ENCODE measurements around the gene IRF9. TPM values are rescaled to one million over a fixed set of nuclear protein-coding genes. Genes with fewer than 3 reads are reported as not detected.
A peak's percentile ranks its signal among the peaks of the same experiment; 100 is the strongest.

IRF9 gene
- total and polyA plus RNA-seq, 10 donors = 85.8 to 265 (median 156) TPM

DNA sequence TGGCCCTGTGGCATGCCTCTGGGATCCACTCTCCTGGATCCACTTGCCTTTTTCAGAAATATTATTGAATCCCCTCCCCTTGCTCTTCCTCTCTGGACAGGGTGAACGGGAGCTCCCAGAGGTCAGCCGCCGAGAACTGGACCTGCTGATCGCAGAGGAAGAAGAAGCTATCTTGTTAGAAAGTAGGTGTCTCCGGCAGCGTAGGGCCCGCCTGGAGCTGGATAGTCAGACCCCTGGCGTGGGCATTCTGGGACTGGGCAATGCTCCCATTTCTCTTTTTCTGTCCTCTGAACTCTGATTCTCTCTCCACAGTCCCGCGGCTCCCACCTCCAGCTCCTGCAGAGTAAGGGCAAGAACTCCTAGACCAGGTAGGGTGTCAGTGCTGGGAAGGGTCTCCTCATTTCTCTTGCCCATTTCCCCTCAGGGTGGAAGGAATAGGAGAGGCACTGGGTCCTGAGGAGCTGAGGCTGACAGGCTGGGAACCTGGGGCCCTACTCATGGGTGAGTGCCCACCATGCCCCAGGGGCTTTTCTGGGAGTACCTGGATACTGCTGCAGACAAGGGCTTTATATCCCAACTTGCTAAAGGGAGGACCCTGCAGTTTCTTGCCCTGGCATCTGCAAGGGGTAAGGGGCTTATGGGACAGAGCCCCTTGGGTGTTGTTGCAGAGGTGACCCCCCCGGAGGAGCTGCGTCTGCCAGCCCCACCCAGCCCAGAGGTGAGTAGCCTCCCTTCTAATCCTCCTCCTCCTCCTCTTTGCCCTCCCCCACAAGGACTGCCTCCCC lies 16.2 kb downstream of the IRF9 start:
- Histone ChIP-seq H3K27ac (no peak overlapping the region), H3K36me3 (peaks cover 2 to 100% (median 74%) of the 10 kb centered on the region in 6 donors), H3K27me3 (replicated peaks in 1 of 7) (no peaks in the 10 kb centered on the region), H3K9me3 (no peaks in the 10 kb centered on the region), H3K4me1 (peaks cover 2 to 11% (median 6%) of the 10 kb centered on the region in 6 donors), H3K4me3 (no peak overlapping the region)
- 93 to 96% (median 93%) methylated on average over 10 to 12 of the region's 12 CpGs for WGBS, 5 donors
- no peak for TF ChIP-seq CTCF (IDR thresholded peaks at IDR 0.05 in 8 of 11, conservative IDR thresholded peaks at IDR 0.05 in 3 of 11)
- TF ChIP-seq POLR2A (IDR thresholded peaks at IDR 0.05) = no peak
- no peak for TF ChIP-seq POLR2AphosphoS5 (IDR thresholded peaks at IDR 0.05)
- no peak for DNase-seq
- intact Hi-C loops (cut with DNase I; ENCODE audit: low total_unique reads) = no loop called here

GRCh38 chr14:24177891-24178290 lies 16.8 kb downstream of the IRF9 start:
- Histone ChIP-seq H3K27me3 (replicated peaks in 1 of 7) (no peaks in the 10 kb centered on the region), H3K27ac (no peak overlapping the region), H3K36me3 (peaks cover 2 to 100% (median 78%) of the 10 kb centered on the region in 6 donors), H3K4me1 (peaks cover 0 to 4% (median under 1%) of the 10 kb centered on the region in 6 donors), H3K4me3 (no peak overlapping the region), H3K9me3 (no peaks in the 10 kb centered on the region)
- intact Hi-C loops (cut with DNase I; ENCODE audit: low total_unique reads) = no loop called here
- TF ChIP-seq POLR2AphosphoS5 (IDR thresholded peaks at IDR 0.05) (no peak), CTCF (IDR thresholded peaks at IDR 0.05 in 8 of 11, conservative IDR thresholded peaks at IDR 0.05 in 3 of 11) (no peak), POLR2A (IDR thresholded peaks at IDR 0.05) (no peak)
- WGBS, 5 donors = 86 to 96% (median 93%) methylated on average over 7 to 14 of the region's 14 CpGs
- no peak for DNase-seq

GRCh38 chr14:24178399-24179178 lies 17.5 kb downstream of the IRF9 start:
- 90 to 94% (median 93%) methylated on average over 5 to 12 of the region's 12 CpGs for WGBS, 5 donors
- intact Hi-C loops (cut with DNase I; ENCODE audit: low total_unique reads) = no loop called here
- Histone ChIP-seq H3K27me3 (replicated peaks in 1 of 7) (no peaks in the 10 kb centered on the region), H3K36me3 (peaks cover 2 to 100% (median 80%) of the 10 kb centered on the region in 6 donors), H3K4me3 (no peak overlapping the region), H3K9me3 (no peaks in the 10 kb centered on the region), H3K27ac (no peak overlapping the region), H3K4me1 (no peaks in the 10 kb centered on the region)
- no peak for TF ChIP-seq POLR2AphosphoS5 (IDR thresholded peaks at IDR 0.05)
- no peak for TF ChIP-seq CTCF (IDR thresholded peaks at IDR 0.05 in 8 of 11, conservative IDR thresholded peaks at IDR 0.05 in 3 of 11)
- no peak for TF ChIP-seq POLR2A (IDR thresholded peaks at IDR 0.05)
- DNase-seq = peak; percentile 29

Measured in spleen (tissue), 11 donors.